NT2/D1 (cell line): ENCODE results near the gene HOXA5.

Experiments
- YY1 ChIP-seq: IDR thresholded peaks from 2 replicates; pipeline ENCODE4 v1.6.1; 2011; ENCODE audit not compliant: insufficient read length, insufficient read depth
- ZNF274 ChIP-seq: IDR thresholded peaks from 2 replicates; pipeline ENCODE4 v1.6.1; 2011; ENCODE audit warnings: mild to moderate bottlenecking, low read depth, low read length

DNA sequence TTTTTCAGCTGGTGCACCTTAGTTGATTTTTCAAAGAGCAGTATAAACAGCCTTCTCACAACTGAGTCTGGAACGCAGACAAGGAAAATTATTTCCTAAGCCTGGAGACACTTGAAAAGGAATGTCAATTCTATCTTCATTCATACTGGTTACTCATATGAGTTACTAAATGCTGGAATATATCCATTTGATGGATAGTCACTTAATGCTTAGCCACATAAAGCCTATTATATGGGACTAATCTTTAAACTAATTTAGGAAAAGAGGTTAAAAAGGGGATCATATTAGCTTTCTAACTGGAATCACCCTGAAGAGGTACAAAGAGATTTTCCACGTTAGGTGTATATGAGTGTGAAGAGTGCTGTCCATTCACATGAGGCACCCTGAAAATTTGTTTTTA, 11.3 kb downstream of the HOXA5 start:
- TF ChIP-seq ZNF274, result no peak
- no peak for TF ChIP-seq YY1
